ENCODE measurements around the gene IL10RA. TPM values are rescaled to one million over a fixed set of nuclear protein-coding genes. Genes with fewer than 3 reads are reported as not detected.

Gene IL10RA
- total RNA-seq, 4 donors from 2014 or later: 14.3 to 34.9 (median 20.9) TPM

DNA sequence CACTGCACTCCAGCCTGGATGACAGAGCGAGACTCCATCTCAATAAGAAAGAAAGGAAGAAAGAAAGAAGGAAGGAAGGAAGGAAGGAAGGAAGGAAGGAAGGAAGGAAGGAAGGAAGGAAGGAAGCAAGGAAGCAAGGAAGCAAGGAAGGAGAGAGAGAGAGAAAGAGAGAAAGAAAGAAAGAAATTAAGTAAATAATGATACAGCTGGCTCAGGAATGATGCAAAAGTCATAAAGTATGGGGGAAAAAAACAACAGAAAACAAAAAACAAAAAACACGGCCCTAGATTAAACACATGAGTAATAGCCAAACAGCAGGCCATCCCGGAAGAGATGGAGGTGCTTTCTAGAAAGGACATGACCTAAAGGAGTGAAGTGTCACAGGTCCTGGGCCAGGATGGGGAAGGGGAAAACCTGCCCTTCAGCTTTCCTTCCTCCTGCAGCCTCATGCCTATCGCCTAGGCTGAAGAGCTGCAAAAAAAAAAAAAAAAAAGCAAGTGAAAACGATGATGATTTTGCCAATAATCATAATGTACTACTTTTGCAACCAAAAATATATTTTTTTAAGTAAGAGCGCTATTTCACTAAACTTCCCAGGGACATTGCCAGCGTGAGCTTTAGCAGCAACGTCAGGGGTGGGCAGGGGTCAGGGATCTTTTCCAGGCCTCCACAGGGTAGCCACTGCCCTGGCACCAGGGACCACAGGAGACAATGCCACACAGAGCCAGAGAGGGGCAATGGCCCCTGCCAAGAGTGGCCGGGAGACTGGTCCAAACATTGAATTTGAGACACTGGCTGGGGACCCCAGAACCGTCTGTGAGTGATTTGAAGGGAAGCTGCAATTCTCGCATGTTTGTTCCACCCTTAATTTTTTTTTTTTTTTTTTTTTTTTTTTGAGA, 62.5 kb downstream of the IL10RA start:
- Histone ChIP-seq H3K36me3 (no peaks in the 10 kb centered on the region), H3K9me3 (no peaks in the 10 kb centered on the region), H3K27me3 (peaks cover 0 to 5% (median 0%) of the 10 kb centered on the region in 4 donors), H3K27ac (replicated peaks in 1 of 4) (no peak overlapping the region), H3K4me3 (no peak overlapping the region), H3K4me1 (peaks cover 0 to 3% (median 0%) of the 10 kb centered on the region in 4 donors)
- 69% methylated on average over 11 of the region's 11 CpGs for WGBS
- peak; percentile 72 for DNase-seq (ENCODE audit: extremely low spot score)
- intact Hi-C loops (cut with DNase I): no loop called here
- TF ChIP-seq POLR2AphosphoS5 (IDR thresholded peaks at IDR 0.05) (no peak), POLR2A (IDR thresholded peaks at IDR 0.05; ENCODE audit: low read depth) (no peak), EP300 (IDR thresholded peaks at IDR 0.05) (no peak)
- TF ChIP-seq, protein P1, sequence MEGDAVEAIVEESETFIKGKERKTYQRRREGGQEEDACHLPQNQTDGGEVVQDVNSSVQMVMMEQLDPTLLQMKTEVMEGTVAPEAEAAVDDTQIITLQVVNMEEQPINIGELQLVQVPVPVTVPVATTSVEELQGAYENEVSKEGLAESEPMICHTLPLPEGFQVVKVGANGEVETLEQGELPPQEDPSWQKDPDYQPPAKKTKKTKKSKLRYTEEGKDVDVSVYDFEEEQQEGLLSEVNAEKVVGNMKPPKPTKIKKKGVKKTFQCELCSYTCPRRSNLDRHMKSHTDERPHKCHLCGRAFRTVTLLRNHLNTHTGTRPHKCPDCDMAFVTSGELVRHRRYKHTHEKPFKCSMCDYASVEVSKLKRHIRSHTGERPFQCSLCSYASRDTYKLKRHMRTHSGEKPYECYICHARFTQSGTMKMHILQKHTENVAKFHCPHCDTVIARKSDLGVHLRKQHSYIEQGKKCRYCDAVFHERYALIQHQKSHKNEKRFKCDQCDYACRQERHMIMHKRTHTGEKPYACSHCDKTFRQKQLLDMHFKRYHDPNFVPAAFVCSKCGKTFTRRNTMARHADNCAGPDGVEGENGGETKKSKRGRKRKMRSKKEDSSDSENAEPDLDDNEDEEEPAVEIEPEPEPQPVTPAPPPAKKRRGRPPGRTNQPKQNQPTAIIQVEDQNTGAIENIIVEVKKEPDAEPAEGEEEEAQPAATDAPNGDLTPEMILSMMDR (IDR thresholded peaks at IDR 0.05): no peak

DNA sequence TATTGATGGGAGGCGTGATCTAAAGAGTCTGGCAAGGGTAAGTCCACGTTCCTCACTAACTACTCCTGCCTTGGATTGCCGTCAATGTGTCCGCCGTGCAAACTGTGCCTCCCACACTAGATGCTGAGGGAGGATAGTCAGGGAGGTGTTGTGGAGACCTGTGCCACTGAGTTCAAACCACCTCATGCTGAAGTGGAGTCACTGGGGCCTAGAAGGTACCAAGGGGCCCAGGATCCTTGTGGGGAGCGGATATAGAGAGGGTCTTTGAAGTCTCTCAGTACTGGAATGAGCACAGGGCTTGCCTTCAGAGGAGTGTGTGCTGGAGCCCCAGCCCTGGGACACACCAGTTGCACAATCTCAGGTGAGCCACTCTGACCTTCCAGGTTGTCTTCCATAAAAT, 63.6 kb downstream of the IL10RA start:
- Histone ChIP-seq H3K27ac (replicated peaks in 1 of 4) (no peak overlapping the region), H3K9me3 (no peaks in the 10 kb centered on the region), H3K27me3 (peaks cover 0 to 5% (median 0%) of the 10 kb centered on the region in 4 donors), H3K4me3 (no peak overlapping the region), H3K36me3 (no peaks in the 10 kb centered on the region), H3K4me1 (peaks cover 0 to 3% (median 0%) of the 10 kb centered on the region in 4 donors)
- WGBS: 87% methylated on average over 6 of the region's 6 CpGs
- intact Hi-C loops (cut with DNase I): loop anchor here (5.0 to 10.0 kb wide), 2 partner anchors 205 to 242 kb away; no protein-coding TSS in a partner anchor
- TF ChIP-seq, protein P1 (IDR thresholded peaks at IDR 0.05): no peak
- no peak for TF ChIP-seq EP300 (IDR thresholded peaks at IDR 0.05)
- no peak for TF ChIP-seq POLR2A (IDR thresholded peaks at IDR 0.05; ENCODE audit: low read depth)
- TF ChIP-seq POLR2AphosphoS5 (IDR thresholded peaks at IDR 0.05): no peak
- DNase-seq (ENCODE audit: extremely low spot score): peak; percentile 74

DNA sequence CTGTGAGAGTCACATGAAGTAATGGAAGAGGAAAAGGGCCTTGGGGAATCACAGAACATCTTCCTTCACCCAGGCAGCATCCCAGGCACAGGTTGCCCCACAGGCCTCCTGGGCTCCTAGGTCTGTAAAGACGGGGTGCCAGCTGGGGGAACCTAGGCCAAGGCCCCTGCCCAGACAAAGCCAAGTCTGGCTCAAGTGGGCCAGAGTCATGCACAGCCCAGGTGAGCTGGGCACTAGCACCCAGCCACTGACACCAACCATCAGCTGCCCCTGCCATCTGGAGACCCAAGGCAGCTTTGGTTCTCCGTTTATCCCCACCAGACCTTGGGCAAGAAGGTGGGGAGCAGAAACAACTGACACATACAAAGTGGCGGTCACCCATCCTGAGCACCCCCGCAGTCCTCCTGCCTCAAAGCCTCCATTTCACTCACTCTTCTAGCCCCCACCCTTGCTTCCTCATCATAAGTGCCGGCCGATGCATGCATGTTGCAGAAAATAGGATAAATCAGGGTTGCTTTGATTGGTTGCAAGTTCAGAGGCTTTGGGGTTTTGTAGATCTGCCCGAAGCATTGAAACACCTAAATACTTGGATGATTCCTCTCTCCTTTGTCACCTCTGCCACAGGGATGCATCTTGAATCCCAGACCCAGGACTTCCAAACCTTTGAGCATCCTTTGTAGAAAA, 64.2 kb downstream of the IL10RA start:
- no peak overlapping the region for H3K4me3 ChIP-seq
- H3K9me3 ChIP-seq: no peaks in the 10 kb centered on the region
- 96% methylated on average over 7 of the region's 7 CpGs for WGBS
- H3K36me3 ChIP-seq: no peaks in the 10 kb centered on the region
- H3K27ac ChIP-seq (replicated peaks in 1 of 4): no peak overlapping the region
- H3K27me3 ChIP-seq: peaks cover 0 to 5% (median 0%) of the 10 kb centered on the region in 4 donors
- TF ChIP-seq EP300 (IDR thresholded peaks at IDR 0.05): no peak
- TF ChIP-seq, protein P1 (IDR thresholded peaks at IDR 0.05): no peak
- TF ChIP-seq POLR2AphosphoS5 (IDR thresholded peaks at IDR 0.05): no peak
- TF ChIP-seq POLR2A (IDR thresholded peaks at IDR 0.05; ENCODE audit: low read depth): no peak
- peaks cover 0 to 3% (median 0%) of the 10 kb centered on the region in 4 donors for H3K4me1 ChIP-seq
- intact Hi-C loops (cut with DNase I): loop anchor here (5.0 to 10.0 kb wide), 2 partner anchors 206 to 243 kb away; no protein-coding TSS in a partner anchor
- DNase-seq (ENCODE audit: extremely low spot score): peak; percentile 89

Other genes starting within 250 kb of the IL10RA start
- 1 to 10 TPM in 2 of 4 donors, under 1 TPM in 2; 0.50 to 5.8 (median 1.2) TPM for gene DSCAML1, start 189.2 kb upstream of the IL10RA start, total RNA-seq
- gene FXYD2, start 161.7 kb upstream of the IL10RA start, total RNA-seq: 1 to 10 TPM in 3 of 4 donors, under 1 TPM in 1; 0.52 to 5.8 (median 3.7) TPM
- 100 to 1,000 TPM in 2 of 4 donors, 10 to 100 TPM in 2; 78.9 to 105 (median 91.5) TPM for gene FXYD6, start 109.7 kb upstream of the IL10RA start, total RNA-seq
- gene TMPRSS13, start 57.0 kb upstream of the IL10RA start, total RNA-seq: not detected
- under 1 TPM in 3 of 4 donors, not detected in 1; 0.17 to 0.33 (median 0.26) TPM for gene TMPRSS4, start 90.7 kb downstream of the IL10RA start, total RNA-seq
- not detected for gene SMIM35, start 100.6 kb downstream of the IL10RA start, total RNA-seq
- 1 to 10 TPM; 3.7 to 8.4 (median 4.4) TPM for gene SCN4B, start 166.4 kb downstream of the IL10RA start, total RNA-seq
- 1 to 10 TPM in 1 of 4 donors, under 1 TPM in 3; 0.42 to 1.2 (median 0.67) TPM for gene SCN2B, start 190.2 kb downstream of the IL10RA start, total RNA-seq
- gene JAML, start 238.6 kb downstream of the IL10RA start, total RNA-seq: 1 to 10 TPM in 3 of 4 donors, under 1 TPM in 1; 0.92 to 8.9 (median 1.2) TPM

Data from esophagus muscularis mucosa (tissue), 4 donors.